ENCODE measurements around the gene ARHGAP35.
"Not testable (repeated sequence)": the region's sequence is repeated elsewhere in the genome, so short reads cannot be mapped to it uniquely, and the experiment has no call there.

ARHGAP35 gene

DNA sequence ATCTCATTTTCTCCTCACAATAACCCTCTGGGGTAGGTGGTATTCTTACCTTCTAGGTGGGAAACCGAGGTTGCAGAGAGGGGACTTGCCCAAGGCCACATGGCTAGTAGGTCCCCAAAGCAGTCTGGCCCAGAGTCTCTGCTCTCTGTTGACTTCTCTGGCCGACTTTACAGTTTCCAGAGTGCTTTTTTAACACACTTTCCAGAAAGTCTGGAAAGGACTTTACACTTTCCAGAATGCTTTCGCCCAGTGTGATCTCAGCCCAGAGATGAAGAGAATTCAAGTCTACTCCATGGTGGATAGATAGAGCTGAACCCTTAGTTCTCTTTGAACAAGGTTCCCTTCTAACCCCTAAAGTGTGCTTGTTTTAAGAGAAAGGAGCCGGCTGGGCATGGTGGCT is 12.2 kb downstream of the ARHGAP35 start:
- no peak for DNase-seq

GRCh38 chr19:46875234-46875633 is 14.4 kb downstream of the ARHGAP35 start:
- no peak for DNase-seq

DNA sequence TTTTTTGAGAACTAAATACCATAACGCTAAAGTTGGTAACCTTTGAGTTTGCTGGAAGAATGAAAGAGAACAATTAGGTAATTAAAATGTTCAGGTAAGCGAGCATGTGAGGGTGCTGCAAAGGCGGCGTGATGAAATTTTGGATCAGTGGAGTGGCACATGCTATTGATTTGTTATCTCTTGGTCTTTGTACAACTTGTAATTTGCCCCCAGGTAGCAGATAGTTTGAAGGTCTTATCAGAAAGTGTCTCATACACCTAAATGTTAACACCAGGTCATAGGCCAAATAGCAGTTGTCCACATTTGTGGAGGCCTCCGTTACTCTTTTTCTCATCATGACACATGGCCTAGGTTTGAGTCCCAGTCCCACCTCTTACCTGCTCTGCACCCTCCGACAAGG is 14.9 kb downstream of the ARHGAP35 start:
- DNase-seq: no peak

GRCh38 chr19:46878613-46879375 is 18.0 kb downstream of the ARHGAP35 start:
- no peak for DNase-seq

DNA sequence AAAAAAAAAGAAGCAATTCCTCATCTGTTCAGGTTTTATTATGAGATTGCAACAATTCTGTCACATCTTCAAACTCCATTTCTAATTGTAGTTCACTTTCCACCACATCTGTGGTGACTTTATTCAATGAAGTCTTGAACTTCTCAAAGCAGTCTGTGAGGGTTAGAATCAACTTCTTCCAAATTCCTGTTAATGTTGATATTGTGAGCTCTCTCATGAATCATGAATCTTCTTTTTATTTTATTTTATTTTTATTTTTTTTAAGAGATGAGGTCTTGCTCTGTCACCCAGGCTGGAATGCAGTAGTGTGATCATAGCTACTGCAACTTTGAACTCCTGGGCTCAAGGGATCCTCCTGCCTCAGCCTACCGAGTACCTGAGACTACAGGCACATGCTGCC is 19.6 kb downstream of the ARHGAP35 start:
- DNase-seq: no peak

GRCh38 chr19:46881092-46881491 is 20.3 kb downstream of the ARHGAP35 start:
- DNase-seq: no peak

DNA sequence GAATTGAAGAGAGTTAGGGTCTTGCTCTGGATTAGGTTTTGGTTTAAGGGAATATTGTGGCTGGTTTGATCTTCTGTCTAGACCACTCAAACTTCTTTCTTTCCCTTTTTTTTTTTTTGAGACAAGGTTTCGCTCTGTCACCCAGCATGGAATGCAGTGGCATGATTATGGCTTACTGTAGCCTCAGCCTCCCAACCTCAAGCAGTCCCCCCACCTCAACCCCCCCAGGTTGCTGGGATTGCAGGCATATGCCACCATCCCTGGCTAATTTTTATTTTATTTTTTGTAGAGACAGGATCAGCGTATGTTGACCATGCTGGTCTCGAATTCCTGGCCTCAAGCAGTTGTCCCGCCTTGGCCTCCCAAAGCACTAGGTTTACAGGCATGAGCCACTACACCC is 21.2 kb downstream of the ARHGAP35 start:
- DNase-seq: no peak

- DNase-seq: not testable (repeated sequence)
Measured at GRCh38 chr19:46882751-46883150, 22.0 kb downstream of the ARHGAP35 start.

DNA sequence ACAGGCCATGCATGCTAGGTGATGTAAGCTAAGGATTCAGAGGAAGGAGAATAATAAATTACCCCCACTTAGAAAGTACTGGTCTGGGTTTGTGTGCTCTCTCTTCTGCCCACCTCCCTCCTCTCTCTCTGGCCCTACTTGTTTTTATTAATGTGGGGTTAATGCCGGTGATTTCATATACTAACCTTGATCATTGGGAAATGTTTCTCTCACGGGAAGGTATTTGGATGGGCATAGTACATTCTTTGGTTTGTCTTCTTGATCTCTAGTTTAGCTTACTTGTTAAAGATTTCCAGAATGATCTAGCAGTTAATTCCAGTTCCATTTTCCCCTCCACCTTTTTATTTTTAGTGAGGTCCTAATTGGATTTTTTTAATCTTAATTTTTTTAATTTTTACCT is 24.6 kb downstream of the ARHGAP35 start:
- no peak for DNase-seq

GRCh38 chr19:46886546-46887239 is 25.9 kb downstream of the ARHGAP35 start:
- no peak for DNase-seq

DNA sequence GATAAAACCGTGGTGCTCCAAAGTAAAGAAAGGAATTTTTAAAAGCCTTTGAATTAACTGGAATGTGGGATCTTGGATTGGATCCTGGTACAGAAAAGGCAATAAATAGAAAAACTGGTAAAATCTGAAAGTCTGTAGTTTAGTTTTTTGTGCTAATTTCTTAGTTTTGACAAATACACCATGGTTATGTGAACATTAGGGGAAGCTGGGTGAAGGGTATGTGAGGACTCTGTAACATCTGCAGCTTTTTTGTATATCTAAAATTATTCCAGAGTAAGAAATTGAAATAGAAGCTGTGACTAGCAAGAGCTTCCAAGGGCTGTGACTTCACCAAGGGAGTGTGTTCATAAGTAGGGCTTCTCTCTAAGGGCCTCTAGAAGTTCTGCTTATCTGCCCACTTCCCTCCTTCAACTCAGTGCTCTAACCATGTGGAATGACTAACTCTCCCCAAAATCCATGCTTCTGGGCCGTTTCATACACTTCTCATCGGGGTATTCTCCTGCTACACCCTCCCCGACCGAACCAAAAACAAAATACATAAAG is 26.5 kb downstream of the ARHGAP35 start:
- no peak for DNase-seq

DNA sequence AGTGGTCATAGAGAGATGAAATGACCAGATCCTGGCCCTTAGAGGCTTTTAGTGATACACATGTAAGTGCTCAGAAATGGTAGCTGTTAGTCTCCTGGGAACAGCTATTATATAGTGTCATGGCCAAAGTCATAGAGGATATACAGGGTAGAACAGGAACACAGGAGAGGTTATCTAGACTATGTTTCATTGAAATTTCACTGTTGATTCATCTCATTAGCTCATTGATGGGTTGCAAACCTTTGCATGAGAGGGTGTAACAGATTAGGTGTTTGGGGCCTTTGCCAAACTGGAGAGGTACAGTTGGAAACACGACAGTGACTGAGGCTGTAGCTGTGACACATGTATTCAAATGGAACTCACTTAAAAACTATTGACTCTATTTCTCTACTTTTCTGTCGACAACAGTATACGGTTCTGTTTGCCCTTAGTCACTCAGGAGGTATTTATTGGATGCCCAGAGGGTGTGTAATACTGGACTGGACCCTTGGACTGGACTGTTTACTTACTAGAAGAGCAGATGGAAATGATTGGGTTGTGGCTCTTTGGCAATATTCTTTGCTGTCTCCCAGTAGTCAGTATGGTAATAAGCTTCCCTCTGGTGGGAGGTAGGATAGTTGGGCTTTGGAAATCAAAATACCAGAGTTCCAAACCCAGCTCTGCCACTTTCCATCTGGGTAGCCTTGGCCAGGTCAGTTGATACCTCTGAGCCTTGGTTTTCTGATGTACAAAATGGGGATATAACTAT is 29.8 kb downstream of the ARHGAP35 start:
- DNase-seq: no peak

DNA sequence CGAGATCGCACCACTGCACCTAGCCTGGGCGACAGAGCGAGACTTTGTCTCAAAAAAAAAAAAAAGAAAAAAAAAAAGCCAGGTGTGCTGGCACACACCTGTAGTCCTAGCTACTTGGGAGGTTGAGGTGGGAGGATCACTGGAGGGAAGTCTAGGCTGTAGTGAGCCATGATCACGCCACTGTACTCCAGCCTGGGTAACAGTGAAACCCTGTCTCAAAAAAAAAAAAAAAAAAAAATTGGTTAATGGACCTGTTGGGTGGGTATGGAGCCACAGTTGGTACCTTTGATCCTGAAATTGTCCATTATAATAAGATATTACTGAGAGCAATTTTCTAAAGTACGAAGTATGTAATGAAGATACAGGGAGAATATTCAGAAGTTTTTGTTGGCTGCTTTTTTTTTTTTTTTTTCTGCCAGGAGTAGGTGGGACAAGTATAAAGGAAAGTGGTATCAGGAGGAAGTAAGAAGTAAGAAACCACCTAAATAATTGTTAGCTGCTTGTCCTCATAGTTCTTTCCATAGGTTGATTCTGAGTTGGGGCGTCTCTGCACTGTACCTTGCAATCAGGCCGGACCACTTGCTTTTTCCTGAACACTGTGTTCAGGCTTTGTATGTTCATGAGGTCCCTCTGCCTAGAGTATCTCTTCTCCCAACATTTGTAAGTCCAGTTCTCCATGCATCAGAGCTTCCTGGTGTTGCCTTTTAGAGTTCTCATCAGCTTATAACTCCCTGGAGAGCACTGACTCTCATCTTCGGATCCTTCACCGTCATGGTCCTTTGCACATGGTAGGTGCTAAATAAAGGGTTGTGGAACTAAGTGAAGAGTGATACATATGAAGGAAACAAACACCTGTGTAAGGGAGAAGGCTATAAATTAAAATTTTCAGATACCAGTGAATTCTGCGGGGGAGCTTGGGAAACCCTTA is 31.7 kb downstream of the ARHGAP35 start:
- no peak for DNase-seq

DNA sequence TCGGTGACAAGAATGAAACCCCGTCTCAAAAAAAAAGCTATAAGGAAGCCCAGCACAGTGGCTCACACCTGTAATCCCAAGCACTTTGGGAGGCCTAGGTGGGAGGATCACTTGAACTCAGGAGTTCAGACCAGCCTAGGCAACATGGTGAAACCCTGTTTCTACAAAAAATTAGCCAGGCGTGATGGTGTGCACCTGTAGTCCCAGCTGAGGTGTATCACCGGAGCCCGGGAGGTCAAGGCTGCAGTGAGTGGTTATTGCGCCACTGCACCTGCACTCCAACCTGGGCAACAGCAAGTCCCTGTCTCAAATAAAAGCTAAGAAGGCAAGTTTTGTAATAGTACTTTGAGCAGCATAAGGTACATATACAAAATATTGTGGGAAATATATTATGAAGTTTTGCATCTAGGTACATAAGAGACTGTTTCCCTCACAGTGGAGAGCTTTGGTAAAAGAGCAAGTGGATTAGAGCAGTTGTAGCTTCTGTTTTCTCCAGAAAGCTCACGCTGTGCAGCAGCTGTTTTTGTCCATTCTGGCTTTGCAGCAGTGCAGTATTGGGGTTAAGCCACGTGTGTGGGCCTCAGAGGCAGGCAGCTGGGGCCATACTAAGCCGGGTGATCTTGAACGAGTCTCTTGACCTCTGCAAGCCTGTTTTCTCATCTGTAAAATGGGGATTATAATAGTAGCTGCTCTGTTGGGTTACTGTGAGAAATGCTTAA is 35.4 kb downstream of the ARHGAP35 start:
- no peak for DNase-seq

DNA sequence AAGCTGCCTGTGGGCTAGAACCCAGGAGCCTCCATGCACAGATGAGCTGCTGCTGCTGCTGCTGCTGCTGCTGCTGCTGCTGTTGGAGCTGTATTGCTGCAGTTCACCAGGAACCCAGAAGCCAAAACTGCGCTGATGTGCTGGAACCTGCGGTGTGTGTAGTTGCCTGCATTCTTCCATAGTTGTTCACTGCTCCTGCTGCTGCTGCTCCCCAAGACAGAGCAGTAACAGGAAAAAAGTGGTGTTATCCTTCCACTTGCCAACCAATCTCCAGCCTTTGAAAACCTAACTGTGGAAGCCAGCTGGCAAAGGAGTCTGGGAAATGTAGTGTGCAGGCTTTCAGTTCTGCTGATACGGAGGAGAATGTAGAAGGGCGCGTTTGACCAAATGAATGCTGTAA is 37.9 kb downstream of the ARHGAP35 start:
- DNase-seq: no peak

GRCh38 chr19:46900341-46900740 is 39.5 kb downstream of the ARHGAP35 start:
- DNase-seq: no peak

GRCh38 chr19:46901701-46902401 is 41.1 kb downstream of the ARHGAP35 start:
- no peak for DNase-seq

GRCh38 chr19:46902402-46902766 is 41.6 kb downstream of the ARHGAP35 start:
- no peak for DNase-seq

- DNase-seq: no peak
Measured at GRCh38 chr19:46903458-46903857, 42.7 kb downstream of the ARHGAP35 start.

- no peak for DNase-seq
Measured at GRCh38 chr19:46904114-46905060, 43.6 kb downstream of the ARHGAP35 start.

Measured in stimulated activated CD4-positive, alpha-beta T cell treated with anti-CD3 and anti-CD28 coated beads, Interleukin-2, amount 100 ng/mL, for 24 hours (primary cell).